Panc1 (cell line): ENCODE results near the gene TFAP2A. TPM values are rescaled to one million over a fixed set of nuclear protein-coding genes. Genes with fewer than 3 reads are reported as not detected.

Experiments used
- ATAC-seq: fragments of 200-7000 bp; cut with Tn5 transposase; 2 replicates; pipeline ENCODE4 v1.9.1; 2020; ENCODE audit warnings: mild to moderate bottlenecking, moderate library complexity
- BruUV-seq: library from RNA; stranded (reverse); fragments of 400-500 nt; replicated peaks from 2 replicates; lab custom pipeline; 2021; lab: Mats Ljungman, UMichigan
- CTCF ChIA-PET: fragments of 300-600 bp; sonication (Branson Sonifier 250); formaldehyde crosslinking; loops from one replicate; lab custom pipeline; 2022; ENCODE audit warnings: antibody characterized with exemption; lab: Charles Lee
- POLR2A ChIA-PET: fragments of 300-600 bp; sonication (Branson Sonifier 250); formaldehyde crosslinking; loops from one replicate; lab custom pipeline; 2022; ENCODE audit warnings: antibody characterized with exemption; lab: Charles Lee
- DNase-seq: peaks from one replicate; pipeline ENCODE4 v3.0.0-alpha.2; 2010; ENCODE audit warnings: low read depth, low spot score
- H3K27ac ChIP-seq: 2 replicates; pipeline ENCODE4 v1.5.1; 2011; ENCODE audit warnings: mild to moderate bottlenecking, low read length, inconsistent platforms
- H3K27me3 ChIP-seq: fragments of 200-500 bp; sonication (Bioruptor generic); 2 replicates; pipeline ENCODE4 v1.6.0; 2014; ENCODE audit warnings: low read length, inconsistent platforms; ENCODE audit not compliant: control insufficient read depth, insufficient read depth
- H3K36me3 ChIP-seq: fragments of 200-500 bp; sonication (Bioruptor generic); 2 replicates; pipeline ENCODE4 v1.5.1; 2014; ENCODE audit warnings: inconsistent platforms, mild to moderate bottlenecking, low read length, moderate library complexity; ENCODE audit not compliant: control insufficient read depth, insufficient read depth
- H3K4me1 ChIP-seq: 2 replicates; pipeline ENCODE4 v1.5.1; 2011; ENCODE audit warnings: inconsistent platforms, mild to moderate bottlenecking, low read length, moderate library complexity; ENCODE audit not compliant: control insufficient read depth, insufficient read depth
- H3K4me3 ChIP-seq, 2 experiments: 2 replicates each; pipeline ENCODE4 v1.5.1; 2011 to 2012; ENCODE audit warnings: low read depth in 2 of 2, low read length in 2 of 2, mild to moderate bottlenecking in 2 of 2, inconsistent platforms in 1 of 2, moderate library complexity in 1 of 2
- H3K9me3 ChIP-seq: fragments of 200-500 bp; sonication (Bioruptor generic); 2 replicates; pipeline ENCODE4 v1.5.1; 2014; ENCODE audit warnings: low read depth, mild to moderate bottlenecking, inconsistent platforms, low read length, moderate library complexity; ENCODE audit not compliant: control insufficient read depth, insufficient read depth
- POLR2AphosphoS5 ChIP-seq: IDR thresholded peaks from 2 replicates; pipeline ENCODE4 v1.6.1; 2012; ENCODE audit warnings: mild to moderate bottlenecking, low read depth, low read length, moderate library complexity
- SIN3A ChIP-seq: IDR thresholded peaks from 2 replicates; pipeline ENCODE4 v1.6.1; 2012; ENCODE audit warnings: low read depth, mild to moderate bottlenecking, low read length, moderate library complexity, borderline replicate concordance; ENCODE audit not compliant: insufficient read depth
- TCF7L2 ChIP-seq: IDR thresholded peaks from 2 replicates; pipeline ENCODE4 v1.6.1; 2011; ENCODE audit warnings: mild to moderate bottlenecking, low read depth, low read length, inconsistent platforms
- in situ Hi-C: cut with HindIII; loops from 2 replicates; pipeline ENCODE4 v1.10.0; 2016; ENCODE audit warnings: low sequenced_read_pairs, low pct_unique_long_range_greater_than_20kb
- intact Hi-C: fragments of 100-400 bp; cut with micrococcal nuclease; formaldehyde crosslinking; loops from one replicate; pipeline ENCODE4 v1.10.0; 2022; ENCODE audit not compliant: unreplicated experiment
- total RNA-seq: library from RNA; stranded (reverse); gene quantifications from one replicate; pipeline ENCODE4 v1.2.1, GENCODE V29; 2021; ENCODE audit not compliant: unreplicated experiment
- TF ChIP-seq, protein P1 (sequence below): fragments of 450-650 bp; IDR thresholded peaks from 2 replicates; pipeline ENCODE4 v1.5.1; 2017; ENCODE audit warnings: mild to moderate bottlenecking
- TF ChIP-seq, protein P2 (sequence below), 2 experiments: IDR thresholded peaks; 2 replicates each; pipeline ENCODE4 v1.6.1; 2011 to 2012; ENCODE audit warnings: low read depth in 2 of 2, control low read depth in 1 of 2, low read length in 1 of 2, mild to moderate bottlenecking in 1 of 2, moderate library complexity in 1 of 2; ENCODE audit not compliant: insufficient read depth in 1 of 2

Gene TFAP2A
- total RNA-seq, 1 experiment from 2014 or later = 83.9 TPM

DNA sequence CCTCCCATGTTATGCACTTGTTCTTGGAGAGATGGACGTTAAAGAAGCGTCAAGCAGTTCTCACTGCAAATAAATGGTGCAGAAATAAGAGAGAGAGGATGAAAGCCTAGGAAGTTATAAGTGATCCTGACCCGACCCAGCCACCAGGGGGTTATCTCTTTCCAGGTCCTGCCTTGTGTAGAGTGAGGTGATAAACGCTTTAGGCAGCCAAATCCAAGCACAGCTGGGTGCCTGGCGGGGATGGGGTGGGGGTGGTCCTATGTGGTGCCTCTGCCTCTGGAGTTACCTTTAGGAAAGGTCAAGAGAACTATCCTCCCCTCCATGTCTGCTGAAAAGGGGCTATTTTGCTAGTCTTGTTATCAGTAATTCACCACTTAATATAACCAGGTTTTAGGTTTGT is 9.2 kb upstream of the TFAP2A start:
- Histone ChIP-seq H3K27me3 (no peaks in the 10 kb centered on the region), H3K36me3 (no peaks in the 10 kb centered on the region), H3K27ac (peak overlapping the region; percentile 42), H3K4me1 (peaks cover 57% of the 10 kb centered on the region), H3K4me3 (no peak overlapping the region), H3K9me3 (no peaks in the 10 kb centered on the region)
- in situ Hi-C loops = no loop called here
- TF ChIP-seq, protein P1, sequence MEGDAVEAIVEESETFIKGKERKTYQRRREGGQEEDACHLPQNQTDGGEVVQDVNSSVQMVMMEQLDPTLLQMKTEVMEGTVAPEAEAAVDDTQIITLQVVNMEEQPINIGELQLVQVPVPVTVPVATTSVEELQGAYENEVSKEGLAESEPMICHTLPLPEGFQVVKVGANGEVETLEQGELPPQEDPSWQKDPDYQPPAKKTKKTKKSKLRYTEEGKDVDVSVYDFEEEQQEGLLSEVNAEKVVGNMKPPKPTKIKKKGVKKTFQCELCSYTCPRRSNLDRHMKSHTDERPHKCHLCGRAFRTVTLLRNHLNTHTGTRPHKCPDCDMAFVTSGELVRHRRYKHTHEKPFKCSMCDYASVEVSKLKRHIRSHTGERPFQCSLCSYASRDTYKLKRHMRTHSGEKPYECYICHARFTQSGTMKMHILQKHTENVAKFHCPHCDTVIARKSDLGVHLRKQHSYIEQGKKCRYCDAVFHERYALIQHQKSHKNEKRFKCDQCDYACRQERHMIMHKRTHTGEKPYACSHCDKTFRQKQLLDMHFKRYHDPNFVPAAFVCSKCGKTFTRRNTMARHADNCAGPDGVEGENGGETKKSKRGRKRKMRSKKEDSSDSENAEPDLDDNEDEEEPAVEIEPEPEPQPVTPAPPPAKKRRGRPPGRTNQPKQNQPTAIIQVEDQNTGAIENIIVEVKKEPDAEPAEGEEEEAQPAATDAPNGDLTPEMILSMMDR = peak; percentile 27
- no peak for TF ChIP-seq SIN3A
- TF ChIP-seq, protein P2, sequence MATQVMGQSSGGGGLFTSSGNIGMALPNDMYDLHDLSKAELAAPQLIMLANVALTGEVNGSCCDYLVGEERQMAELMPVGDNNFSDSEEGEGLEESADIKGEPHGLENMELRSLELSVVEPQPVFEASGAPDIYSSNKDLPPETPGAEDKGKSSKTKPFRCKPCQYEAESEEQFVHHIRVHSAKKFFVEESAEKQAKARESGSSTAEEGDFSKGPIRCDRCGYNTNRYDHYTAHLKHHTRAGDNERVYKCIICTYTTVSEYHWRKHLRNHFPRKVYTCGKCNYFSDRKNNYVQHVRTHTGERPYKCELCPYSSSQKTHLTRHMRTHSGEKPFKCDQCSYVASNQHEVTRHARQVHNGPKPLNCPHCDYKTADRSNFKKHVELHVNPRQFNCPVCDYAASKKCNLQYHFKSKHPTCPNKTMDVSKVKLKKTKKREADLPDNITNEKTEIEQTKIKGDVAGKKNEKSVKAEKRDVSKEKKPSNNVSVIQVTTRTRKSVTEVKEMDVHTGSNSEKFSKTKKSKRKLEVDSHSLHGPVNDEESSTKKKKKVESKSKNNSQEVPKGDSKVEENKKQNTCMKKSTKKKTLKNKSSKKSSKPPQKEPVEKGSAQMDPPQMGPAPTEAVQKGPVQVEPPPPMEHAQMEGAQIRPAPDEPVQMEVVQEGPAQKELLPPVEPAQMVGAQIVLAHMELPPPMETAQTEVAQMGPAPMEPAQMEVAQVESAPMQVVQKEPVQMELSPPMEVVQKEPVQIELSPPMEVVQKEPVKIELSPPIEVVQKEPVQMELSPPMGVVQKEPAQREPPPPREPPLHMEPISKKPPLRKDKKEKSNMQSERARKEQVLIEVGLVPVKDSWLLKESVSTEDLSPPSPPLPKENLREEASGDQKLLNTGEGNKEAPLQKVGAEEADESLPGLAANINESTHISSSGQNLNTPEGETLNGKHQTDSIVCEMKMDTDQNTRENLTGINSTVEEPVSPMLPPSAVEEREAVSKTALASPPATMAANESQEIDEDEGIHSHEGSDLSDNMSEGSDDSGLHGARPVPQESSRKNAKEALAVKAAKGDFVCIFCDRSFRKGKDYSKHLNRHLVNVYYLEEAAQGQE (IDR thresholded peaks at IDR 0.05; ENCODE audit: insufficient read depth in 1 of 2, low read depth in 2 of 2, low read length in 1 of 2) = no peak
- TF ChIP-seq TCF7L2 = no peak
- no peak for TF ChIP-seq POLR2AphosphoS5
- DNase-seq = no peak
- 0 out of 2 replicates have a peak, but pooled peaks have one; percentile 24 for ATAC-seq
- no TSS peak for BruUV-seq
- intact Hi-C loops = no loop called here
- ChIA-PET CTCF (interaction anchor here (0.7 to 2.0 kb wide), 4 partner anchors 9 to 899 kb away, joined by 3 to 6 read pairs (median 4); partner anchors contain the start of gene TFAP2A), POLR2A (no interaction called here)

DNA sequence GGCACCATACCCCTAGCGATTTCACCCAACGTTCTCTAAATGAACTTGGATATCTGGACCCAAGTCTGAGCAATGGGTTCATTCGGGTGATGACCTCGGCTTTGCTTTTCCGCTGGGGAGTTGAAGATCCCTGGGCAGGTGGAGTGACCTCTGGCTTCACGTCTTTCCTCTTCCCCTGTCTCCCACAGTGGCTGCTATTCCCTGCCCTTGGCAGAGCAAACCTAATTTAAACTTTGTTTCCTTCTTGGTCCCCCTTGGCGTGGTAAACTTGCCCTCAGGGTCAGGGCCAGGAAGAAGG is 7.8 kb upstream of the TFAP2A start:
- no peak for DNase-seq
- Histone ChIP-seq H3K27me3 (no peaks in the 10 kb centered on the region), H3K9me3 (no peaks in the 10 kb centered on the region), H3K4me3 (no peak overlapping the region), H3K4me1 (peaks cover 55% of the 10 kb centered on the region), H3K27ac (peak overlapping the region; percentile 55), H3K36me3 (no peaks in the 10 kb centered on the region)
- in situ Hi-C loops (no loop called here), intact Hi-C loops (no loop called here)
- no peak for ATAC-seq
- TF ChIP-seq, protein P2 (IDR thresholded peaks at IDR 0.05; ENCODE audit: insufficient read depth in 1 of 2, low read depth in 2 of 2, low read length in 1 of 2) = no peak
- TF ChIP-seq, protein P1 = no peak
- no peak for TF ChIP-seq TCF7L2
- TF ChIP-seq POLR2AphosphoS5 = no peak
- no peak for TF ChIP-seq SIN3A
- ChIA-PET CTCF (no interaction called here), POLR2A (no interaction called here)
- BruUV-seq = no TSS peak
